Panc1 (cell line): ENCODE results near the gene SLC12A9. TPM values are rescaled to one million over a fixed set of nuclear protein-coding genes. Genes with fewer than 3 reads are reported as not detected.
A peak's percentile ranks its signal among the peaks of the same experiment; 100 is the strongest.
"Not testable (repeated sequence)": the region's sequence is repeated elsewhere in the genome, so short reads cannot be mapped to it uniquely, and the experiment has no call there.

Experiments
- ATAC-seq: fragments of 200-7000 bp; cut with Tn5 transposase; 2 replicates; pipeline ENCODE4 v1.9.1; 2020; ENCODE audit warnings: mild to moderate bottlenecking, moderate library complexity
- BruUV-seq: library from RNA; stranded (reverse); fragments of 400-500 nt; replicated peaks from 2 replicates; lab custom pipeline; 2021; lab: Mats Ljungman, UMichigan
- CTCF ChIA-PET: fragments of 300-600 bp; sonication (Branson Sonifier 250); formaldehyde crosslinking; loops from one replicate; lab custom pipeline; 2022; ENCODE audit warnings: antibody characterized with exemption; lab: Charles Lee
- POLR2A ChIA-PET: fragments of 300-600 bp; sonication (Branson Sonifier 250); formaldehyde crosslinking; loops from one replicate; lab custom pipeline; 2022; ENCODE audit warnings: antibody characterized with exemption; lab: Charles Lee
- DNase-seq: peaks from one replicate; pipeline ENCODE4 v3.0.0-alpha.2; 2010; ENCODE audit warnings: low read depth, low spot score
- H3K27ac ChIP-seq: 2 replicates; pipeline ENCODE4 v1.5.1; 2011; ENCODE audit warnings: mild to moderate bottlenecking, low read length, inconsistent platforms
- H3K27me3 ChIP-seq: fragments of 200-500 bp; sonication (Bioruptor generic); 2 replicates; pipeline ENCODE4 v1.6.0; 2014; ENCODE audit warnings: low read length, inconsistent platforms; ENCODE audit not compliant: control insufficient read depth, insufficient read depth
- H3K36me3 ChIP-seq: fragments of 200-500 bp; sonication (Bioruptor generic); 2 replicates; pipeline ENCODE4 v1.5.1; 2014; ENCODE audit warnings: inconsistent platforms, mild to moderate bottlenecking, low read length, moderate library complexity; ENCODE audit not compliant: control insufficient read depth, insufficient read depth
- H3K4me1 ChIP-seq: 2 replicates; pipeline ENCODE4 v1.5.1; 2011; ENCODE audit warnings: inconsistent platforms, mild to moderate bottlenecking, low read length, moderate library complexity; ENCODE audit not compliant: control insufficient read depth, insufficient read depth
- H3K4me3 ChIP-seq, 2 experiments: 2 replicates each; pipeline ENCODE4 v1.5.1; 2011 to 2012; ENCODE audit warnings: low read depth in 2 of 2, low read length in 2 of 2, mild to moderate bottlenecking in 2 of 2, inconsistent platforms in 1 of 2, moderate library complexity in 1 of 2
- H3K9me3 ChIP-seq: fragments of 200-500 bp; sonication (Bioruptor generic); 2 replicates; pipeline ENCODE4 v1.5.1; 2014; ENCODE audit warnings: low read depth, mild to moderate bottlenecking, inconsistent platforms, low read length, moderate library complexity; ENCODE audit not compliant: control insufficient read depth, insufficient read depth
- CTCF ChIP-seq: fragments of 450-650 bp; IDR thresholded peaks from 2 replicates; pipeline ENCODE4 v1.5.1; 2017; ENCODE audit warnings: mild to moderate bottlenecking
- POLR2AphosphoS5 ChIP-seq: IDR thresholded peaks from 2 replicates; pipeline ENCODE4 v1.6.1; 2012; ENCODE audit warnings: mild to moderate bottlenecking, low read depth, low read length, moderate library complexity
- REST ChIP-seq, 2 experiments: IDR thresholded peaks; 2 replicates each; pipeline ENCODE4 v1.6.1; 2011 to 2012; ENCODE audit warnings: low read depth in 2 of 2, control low read depth in 1 of 2, low read length in 1 of 2, mild to moderate bottlenecking in 1 of 2, moderate library complexity in 1 of 2; ENCODE audit not compliant: insufficient read depth in 1 of 2
- SIN3A ChIP-seq: IDR thresholded peaks from 2 replicates; pipeline ENCODE4 v1.6.1; 2012; ENCODE audit warnings: low read depth, mild to moderate bottlenecking, low read length, moderate library complexity, borderline replicate concordance; ENCODE audit not compliant: insufficient read depth
- TCF7L2 ChIP-seq: IDR thresholded peaks from 2 replicates; pipeline ENCODE4 v1.6.1; 2011; ENCODE audit warnings: mild to moderate bottlenecking, low read depth, low read length, inconsistent platforms
- in situ Hi-C: cut with HindIII; loops from 2 replicates; pipeline ENCODE4 v1.10.0; 2016; ENCODE audit warnings: low sequenced_read_pairs, low pct_unique_long_range_greater_than_20kb
- intact Hi-C: fragments of 100-400 bp; cut with micrococcal nuclease; formaldehyde crosslinking; loops from one replicate; pipeline ENCODE4 v1.10.0; 2022; ENCODE audit not compliant: unreplicated experiment
- total RNA-seq: library from RNA; stranded (reverse); gene quantifications from one replicate; pipeline ENCODE4 v1.2.1, GENCODE V29; 2021; ENCODE audit not compliant: unreplicated experiment

SLC12A9 gene
- total RNA-seq, 1 experiment from 2014 or later = 31.1 TPM

GRCh38 chr7:100812729-100813128 is 39.8 kb upstream of the SLC12A9 start:
- H3K9me3 ChIP-seq = no peaks in the 10 kb centered on the region
- intact Hi-C loops (no loop called here), in situ Hi-C loops (no loop called here)
- CTCF ChIA-PET = no interaction called here
- ATAC-seq (no peak), DNase-seq (no peak)
- 0 out of 2 replicates have a peak, but pooled peaks have one; percentile 37 for TF ChIP-seq POLR2AphosphoS5
- TF ChIP-seq TCF7L2 = no peak
- TF ChIP-seq REST (IDR thresholded peaks at IDR 0.05; ENCODE audit: insufficient read depth in 1 of 2, low read depth in 2 of 2, low read length in 1 of 2) = no peak
- no peak overlapping the region for H3K27ac ChIP-seq
- no peaks in the 10 kb centered on the region for H3K27me3 ChIP-seq
- no TSS peak for BruUV-seq
- peaks cover 5% of the 10 kb centered on the region; the same call in 1 of the 2 replicates for H3K36me3 ChIP-seq
- POLR2A ChIA-PET = no interaction called here
- H3K4me1 ChIP-seq = no peaks in the 10 kb centered on the region
- no peak overlapping the region for H3K4me3 ChIP-seq

GRCh38 chr7:100816515-100816914 is 36.0 kb upstream of the SLC12A9 start:
- ATAC-seq, H3K4me3 ChIP-seq, in situ Hi-C loops, H3K4me1 ChIP-seq, H3K27me3 ChIP-seq, H3K27ac ChIP-seq, H3K9me3 ChIP-seq, H3K36me3 ChIP-seq, POLR2A ChIA-PET, BruUV-seq, intact Hi-C loops, DNase-seq: not testable (repeated sequence)
- CTCF ChIA-PET = interaction anchor here (0.6 kb wide), 1 partner anchor 45 kb away, joined by 11 read pairs; no protein-coding TSS in a partner anchor

- POLR2A ChIA-PET = no interaction called here
These were observed 35.4 kb upstream of the SLC12A9 start for GRCh38 chr7:100817097-100817496.

GRCh38 chr7:100818366-100818765 is 34.1 kb upstream of the SLC12A9 start:
- Histone ChIP-seq H3K27ac (no peak overlapping the region), H3K27me3 (no peaks in the 10 kb centered on the region), H3K4me1 (no peaks in the 10 kb centered on the region), H3K4me3 (no peak overlapping the region), H3K9me3 (no peaks in the 10 kb centered on the region), H3K36me3 (peaks cover 10% of the 10 kb centered on the region; the same call in 1 of the 2 replicates)
- ATAC-seq = no peak
- ChIA-PET POLR2A (no interaction called here), CTCF (interaction anchor here (1.2 kb wide), 1 partner anchor 113 kb away, joined by 3 read pairs; the partner anchor contains the start of gene POP7)
- BruUV-seq = no TSS peak
- intact Hi-C loops = no loop called here
- TF ChIP-seq CTCF (no peak), POLR2AphosphoS5 (no peak), SIN3A (no peak), TCF7L2 (no peak), REST (IDR thresholded peaks at IDR 0.05; ENCODE audit: insufficient read depth in 1 of 2, low read depth in 2 of 2, low read length in 1 of 2) (no peak)
- no peak for DNase-seq
- in situ Hi-C loops = no loop called here

More at GRCh38 chr7:100817097-100817496, 35.4 kb upstream of the SLC12A9 start:
- Histone ChIP-seq H3K27me3 (no peaks in the 10 kb centered on the region), H3K4me3 (no peak overlapping the region), H3K36me3 (peaks cover 7% of the 10 kb centered on the region; the same call in 1 of the 2 replicates), H3K4me1 (no peaks in the 10 kb centered on the region), H3K9me3 (no peaks in the 10 kb centered on the region), H3K27ac (no peak overlapping the region)
- CTCF ChIA-PET = interaction anchor here (0.6 to 1.2 kb wide), 2 partner anchors 45 to 112 kb away, joined by 3 to 11 read pairs; partner anchors contain the start of gene POP7
- ATAC-seq (no peak), DNase-seq (no peak)
- in situ Hi-C loops = no loop called here
- intact Hi-C loops = no loop called here
- TF ChIP-seq POLR2AphosphoS5 = no peak
- BruUV-seq = no TSS peak
